ENCODE measurements around the gene SLC8A1. TPM values are rescaled to one million over a fixed set of nuclear protein-coding genes. Genes with fewer than 3 reads are reported as not detected.

The SLC8A1 gene
- total RNA-seq, 2 experiments from 2014 or later = 0.47 to 0.59 TPM

GRCh38 chr2:40410695-40411094 lies 41.2 kb downstream of the SLC8A1 start:
- Mint-ChIP-seq H3K27ac (no peak overlapping the region), H3K36me3 (ENCODE audit: low read depth) (no peaks in the 10 kb centered on the region), H3K9me3 (no peaks in the 10 kb centered on the region), H3K4me1 (ENCODE audit: low read depth) (no peaks in the 10 kb centered on the region), H3K27me3 (no peaks in the 10 kb centered on the region), H3K4me3 (no peak overlapping the region)
- no peaks in the 10 kb centered on the region for H3K27me3 ChIP-seq (ENCODE audit: control insufficient read depth in 1 of 2, insufficient read depth in 2 of 2, low read length in 2 of 2)
- TF ChIP-seq, protein P1, sequence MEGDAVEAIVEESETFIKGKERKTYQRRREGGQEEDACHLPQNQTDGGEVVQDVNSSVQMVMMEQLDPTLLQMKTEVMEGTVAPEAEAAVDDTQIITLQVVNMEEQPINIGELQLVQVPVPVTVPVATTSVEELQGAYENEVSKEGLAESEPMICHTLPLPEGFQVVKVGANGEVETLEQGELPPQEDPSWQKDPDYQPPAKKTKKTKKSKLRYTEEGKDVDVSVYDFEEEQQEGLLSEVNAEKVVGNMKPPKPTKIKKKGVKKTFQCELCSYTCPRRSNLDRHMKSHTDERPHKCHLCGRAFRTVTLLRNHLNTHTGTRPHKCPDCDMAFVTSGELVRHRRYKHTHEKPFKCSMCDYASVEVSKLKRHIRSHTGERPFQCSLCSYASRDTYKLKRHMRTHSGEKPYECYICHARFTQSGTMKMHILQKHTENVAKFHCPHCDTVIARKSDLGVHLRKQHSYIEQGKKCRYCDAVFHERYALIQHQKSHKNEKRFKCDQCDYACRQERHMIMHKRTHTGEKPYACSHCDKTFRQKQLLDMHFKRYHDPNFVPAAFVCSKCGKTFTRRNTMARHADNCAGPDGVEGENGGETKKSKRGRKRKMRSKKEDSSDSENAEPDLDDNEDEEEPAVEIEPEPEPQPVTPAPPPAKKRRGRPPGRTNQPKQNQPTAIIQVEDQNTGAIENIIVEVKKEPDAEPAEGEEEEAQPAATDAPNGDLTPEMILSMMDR (IDR thresholded peaks at IDR 0.05) = no peak
- no peaks in the 10 kb centered on the region for H3K9me3 ChIP-seq (ENCODE audit: control insufficient read depth in 1 of 2, insufficient read depth in 1 of 2, low read length in 2 of 2)
- no peaks in the 10 kb centered on the region for H3K4me1 ChIP-seq (ENCODE audit: insufficient read depth, low read length)
- no peak for DNase-seq
- ATAC-seq (ENCODE audit: poor library complexity) = no peak
- H3K27ac ChIP-seq (ENCODE audit: low read depth in 1 of 2, low read length in 2 of 2) = no peak overlapping the region
- no peaks in the 10 kb centered on the region for H3K36me3 ChIP-seq (ENCODE audit: insufficient read depth, low read length)
- ChIA-PET POLR2A (no interaction called here), CTCF (no interaction called here)
- no peak overlapping the region for H3K4me3 ChIP-seq (ENCODE audit: low read length)
- intact Hi-C loops (cut with DNase I, micrococcal nuclease) = no loop called here

DNA sequence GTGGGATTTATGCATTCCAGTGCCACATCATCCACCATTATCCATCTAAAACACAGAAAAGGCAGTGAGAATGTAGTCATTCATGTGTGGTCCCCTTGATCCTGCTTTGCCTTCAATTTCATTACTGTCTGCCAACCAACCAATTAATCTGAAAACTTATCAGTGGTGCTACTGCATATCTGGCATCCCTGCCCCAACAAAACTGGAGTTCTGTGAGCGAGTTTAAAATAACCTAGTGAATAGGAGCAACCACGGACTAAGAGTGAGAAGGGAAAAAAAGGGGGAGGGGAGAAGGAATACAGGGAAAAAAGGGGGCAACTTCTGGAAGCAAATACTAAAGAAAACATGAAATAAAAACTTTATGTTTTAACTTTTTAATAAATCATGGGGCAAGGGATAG lies 42.2 kb downstream of the SLC8A1 start:
- Mint-ChIP-seq H3K27me3 (no peaks in the 10 kb centered on the region), H3K36me3 (ENCODE audit: low read depth) (no peaks in the 10 kb centered on the region), H3K4me3 (no peak overlapping the region), H3K4me1 (ENCODE audit: low read depth) (no peaks in the 10 kb centered on the region), H3K27ac (no peak overlapping the region), H3K9me3 (no peaks in the 10 kb centered on the region)
- H3K27ac ChIP-seq (ENCODE audit: low read depth in 1 of 2, low read length in 2 of 2) = no peak overlapping the region
- H3K36me3 ChIP-seq (ENCODE audit: insufficient read depth, low read length) = no peaks in the 10 kb centered on the region
- H3K27me3 ChIP-seq (ENCODE audit: control insufficient read depth in 1 of 2, insufficient read depth in 2 of 2, low read length in 2 of 2) = no peaks in the 10 kb centered on the region
- H3K4me3 ChIP-seq (ENCODE audit: low read length) = no peak overlapping the region
- TF ChIP-seq, protein P1 (IDR thresholded peaks at IDR 0.05) = no peak
- no peak for ATAC-seq (ENCODE audit: poor library complexity)
- CTCF ChIA-PET = no interaction called here
- intact Hi-C loops (cut with DNase I, micrococcal nuclease) = no loop called here
- H3K9me3 ChIP-seq (ENCODE audit: control insufficient read depth in 1 of 2, insufficient read depth in 1 of 2, low read length in 2 of 2) = no peaks in the 10 kb centered on the region
- no peaks in the 10 kb centered on the region for H3K4me1 ChIP-seq (ENCODE audit: insufficient read depth, low read length)
- POLR2A ChIA-PET = no interaction called here
- DNase-seq = no peak

DNA sequence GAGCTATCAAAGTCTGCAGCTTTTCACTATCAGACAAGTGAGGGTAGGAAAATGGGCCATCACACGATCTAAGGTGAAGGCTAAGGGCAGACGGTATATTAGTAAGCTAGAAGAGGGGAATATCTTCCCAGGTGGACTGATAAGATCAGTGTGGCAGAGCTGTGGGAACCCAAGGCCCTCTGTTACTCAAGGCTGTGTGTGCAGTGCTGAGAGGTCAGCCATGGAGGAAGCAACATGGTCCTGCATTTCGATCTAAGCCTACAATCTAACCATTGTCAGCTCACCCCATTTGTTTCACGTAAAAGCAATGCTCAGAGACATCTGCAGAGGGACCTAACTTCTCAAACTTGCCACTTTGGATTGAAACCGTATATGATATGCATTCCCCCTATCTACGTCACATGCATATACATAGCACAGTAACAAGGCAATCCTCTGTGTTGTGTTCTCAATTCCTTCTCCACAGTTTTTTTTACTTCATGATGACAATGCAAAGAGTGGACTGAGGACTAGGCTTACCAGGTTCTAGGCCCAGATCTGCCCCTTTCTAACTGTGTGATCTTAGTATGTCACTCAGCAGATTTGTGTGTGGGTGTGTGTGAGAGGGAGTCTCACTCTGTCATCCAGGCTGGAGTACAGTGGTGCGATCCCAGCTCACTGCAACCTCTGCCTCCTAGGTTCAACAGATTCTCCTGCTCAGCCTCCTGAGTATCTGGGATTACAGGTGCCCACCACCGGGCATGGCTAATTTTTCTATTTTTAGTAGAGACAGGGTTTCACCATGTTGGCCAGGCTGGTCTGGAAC lies 45.2 kb downstream of the SLC8A1 start:
- no peaks in the 10 kb centered on the region for H3K27me3 Mint-ChIP-seq
- CTCF ChIA-PET = no interaction called here
- TF ChIP-seq, protein P1 (IDR thresholded peaks at IDR 0.05) = no peak
- no peaks in the 10 kb centered on the region for H3K9me3 ChIP-seq (ENCODE audit: control insufficient read depth in 1 of 2, insufficient read depth in 1 of 2, low read length in 2 of 2)
- H3K27me3 ChIP-seq (ENCODE audit: control insufficient read depth in 1 of 2, insufficient read depth in 2 of 2, low read length in 2 of 2) = no peaks in the 10 kb centered on the region
- POLR2A ChIA-PET = no interaction called here
- no peak for ATAC-seq (ENCODE audit: poor library complexity)
- no peaks in the 10 kb centered on the region for H3K4me1 Mint-ChIP-seq (ENCODE audit: low read depth)
- no peak overlapping the region for H3K27ac ChIP-seq (ENCODE audit: low read depth in 1 of 2, low read length in 2 of 2)
- no peaks in the 10 kb centered on the region for H3K4me1 ChIP-seq (ENCODE audit: insufficient read depth, low read length)
- DNase-seq = no peak
- H3K27ac Mint-ChIP-seq = no peak overlapping the region
- H3K4me3 ChIP-seq (ENCODE audit: low read length) = no peak overlapping the region
- H3K9me3 Mint-ChIP-seq = no peaks in the 10 kb centered on the region
- no peak overlapping the region for H3K4me3 Mint-ChIP-seq
- intact Hi-C loops (cut with DNase I, micrococcal nuclease) = no loop called here
- H3K36me3 ChIP-seq (ENCODE audit: insufficient read depth, low read length) = no peaks in the 10 kb centered on the region
- H3K36me3 Mint-ChIP-seq (ENCODE audit: low read depth) = no peaks in the 10 kb centered on the region
